ENCODE measurements around the gene ARHGAP23. TPM values are rescaled to one million over a fixed set of nuclear protein-coding genes. Genes with fewer than 3 reads are reported as not detected.

The ARHGAP23 gene
- total RNA-seq, 2 experiments from 2014 or later: 1.3 to 1.4 TPM

DNA sequence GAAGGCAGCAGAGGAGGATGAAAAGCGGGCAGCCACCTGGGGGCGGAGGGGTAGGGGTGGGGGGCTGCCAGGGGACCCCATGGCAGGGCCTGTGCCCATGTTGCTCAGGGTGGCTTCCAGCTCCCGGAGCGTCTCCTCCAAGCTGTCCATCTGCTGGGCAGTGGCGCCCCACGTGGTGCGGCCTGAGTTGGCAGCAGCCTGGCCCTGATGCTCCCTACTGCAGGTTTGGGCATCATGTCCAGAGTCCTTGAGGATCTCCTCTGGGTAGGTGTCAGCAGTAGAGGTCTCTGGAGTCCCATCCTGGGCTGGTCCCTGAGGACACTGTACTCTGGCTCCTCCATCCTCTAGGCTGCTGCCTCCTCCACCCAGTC lies 116.6 kb downstream of the ARHGAP23 start:
- H3K36me3 Mint-ChIP-seq: no peaks in the 10 kb centered on the region
- H3K4me3 Mint-ChIP-seq: no peak overlapping the region
- H3K27me3 Mint-ChIP-seq: peaks cover 24% of the 10 kb centered on the region
- no peaks in the 10 kb centered on the region for H3K9me3 Mint-ChIP-seq
- H3K4me1 Mint-ChIP-seq (ENCODE audit: low read depth): no peaks in the 10 kb centered on the region
- intact Hi-C loops (cut with micrococcal nuclease): no loop called here
- ChIA-PET POLR2A (no interaction called here), CTCF (interaction anchor here (1.2 to 1.8 kb wide), 2 partner anchors 9 to 13 kb away, joined by 3 to 5 read pairs; no protein-coding TSS in a partner anchor)
- no peak for DNase-seq
- H3K27ac Mint-ChIP-seq: no peak overlapping the region

DNA sequence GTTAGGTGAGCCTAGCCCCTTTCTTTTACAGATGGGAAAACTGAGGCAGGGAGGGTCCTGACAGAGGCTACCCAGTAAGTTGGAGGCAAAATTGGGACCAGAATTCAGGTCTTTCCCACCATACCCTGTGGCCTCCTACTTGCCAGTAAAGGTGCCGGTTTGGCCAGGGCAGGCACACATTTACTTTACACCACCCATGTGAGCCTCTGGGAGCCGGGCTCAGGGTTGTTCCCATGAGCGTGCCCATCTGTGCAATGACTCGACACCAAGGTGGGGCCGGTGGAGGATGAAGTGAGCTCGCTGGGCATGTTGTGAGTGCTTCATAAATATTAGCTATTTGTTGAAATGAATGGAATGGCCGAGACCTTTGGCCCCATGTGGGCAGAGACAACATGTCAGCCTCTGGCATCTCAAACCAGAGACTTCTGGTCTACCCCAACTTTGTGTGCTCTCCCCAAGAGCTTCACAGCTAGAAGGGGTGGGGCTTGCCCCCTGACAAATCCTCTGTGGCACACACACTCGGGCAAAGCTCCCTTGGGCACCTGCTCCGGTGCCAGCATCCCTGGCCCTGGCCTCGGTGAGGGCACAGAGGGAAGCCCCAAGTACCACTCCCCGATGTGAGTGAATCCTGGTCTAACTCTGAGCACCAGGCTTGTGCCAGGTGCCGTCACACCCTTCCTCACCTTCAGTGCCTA lies 117.4 kb downstream of the ARHGAP23 start:
- no peaks in the 10 kb centered on the region for H3K36me3 Mint-ChIP-seq
- DNase-seq: no peak
- ChIA-PET CTCF (interaction anchor here (1.5 to 1.8 kb wide), 2 partner anchors 8 to 12 kb away, joined by 3 to 5 read pairs; no protein-coding TSS in a partner anchor), POLR2A (no interaction called here)
- intact Hi-C loops (cut with micrococcal nuclease): no loop called here
- no peak overlapping the region for H3K27ac Mint-ChIP-seq
- no peaks in the 10 kb centered on the region for H3K9me3 Mint-ChIP-seq
- no peaks in the 10 kb centered on the region for H3K4me1 Mint-ChIP-seq (ENCODE audit: low read depth)
- H3K4me3 Mint-ChIP-seq: no peak overlapping the region
- H3K27me3 Mint-ChIP-seq: peaks cover 21% of the 10 kb centered on the region

DNA sequence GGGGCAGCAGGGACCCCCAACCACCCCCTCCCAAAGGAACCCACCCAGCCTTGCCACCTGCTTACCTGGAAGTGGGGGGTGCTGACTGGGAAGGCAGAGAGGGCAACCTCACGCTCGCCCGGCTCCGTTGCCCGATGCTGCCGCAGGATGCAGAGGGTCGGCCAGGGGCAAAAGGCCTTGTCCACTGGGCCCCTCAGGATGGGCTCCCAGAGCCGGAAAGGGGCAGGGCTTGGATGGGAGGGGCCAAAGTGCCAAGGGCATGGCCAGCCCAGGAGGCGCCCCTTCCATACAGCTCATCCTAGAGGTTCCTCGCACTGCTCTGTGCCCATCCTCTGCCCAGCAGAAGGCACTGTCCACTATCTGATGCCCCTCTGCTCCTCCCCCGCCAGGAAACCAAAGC lies 118.1 kb downstream of the ARHGAP23 start:
- ChIA-PET POLR2A (no interaction called here), CTCF (interaction anchor here (1.5 to 1.8 kb wide), 2 partner anchors 9 to 11 kb away, joined by 3 to 5 read pairs; no protein-coding TSS in a partner anchor)
- intact Hi-C loops (cut with micrococcal nuclease): no loop called here
- DNase-seq: no peak
- Mint-ChIP-seq H3K36me3 (no peaks in the 10 kb centered on the region), H3K27me3 (peaks cover 18% of the 10 kb centered on the region), H3K4me1 (ENCODE audit: low read depth) (no peaks in the 10 kb centered on the region), H3K9me3 (no peaks in the 10 kb centered on the region), H3K27ac (no peak overlapping the region), H3K4me3 (no peak overlapping the region)

DNA sequence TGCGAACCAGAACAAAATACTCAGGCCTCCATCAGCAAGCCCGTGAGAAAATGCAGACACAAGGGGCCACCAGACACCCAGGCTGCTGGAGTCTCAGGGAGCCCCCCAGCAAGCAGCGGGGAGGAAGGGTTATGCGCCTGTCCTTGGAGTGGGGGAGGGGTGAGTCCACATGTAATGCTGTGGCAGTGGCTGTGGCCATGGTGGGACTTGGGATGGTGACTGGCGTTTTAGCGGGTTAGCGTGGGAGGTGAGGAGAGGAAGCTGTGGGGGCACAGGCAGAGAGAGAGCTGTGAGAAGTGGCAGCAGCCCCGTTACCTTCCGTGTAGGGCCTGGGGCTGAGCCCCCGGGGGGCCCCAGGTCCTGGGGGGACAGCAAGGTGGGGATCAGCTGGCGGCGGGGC lies 119.2 kb downstream of the ARHGAP23 start:
- Mint-ChIP-seq H3K27me3 (peaks cover 15% of the 10 kb centered on the region), H3K9me3 (no peaks in the 10 kb centered on the region), H3K4me3 (no peak overlapping the region), H3K36me3 (no peaks in the 10 kb centered on the region), H3K4me1 (ENCODE audit: low read depth) (no peaks in the 10 kb centered on the region), H3K27ac (no peak overlapping the region)
- ChIA-PET CTCF (interaction anchor here (0.6 to 3.9 kb wide), 4 partner anchors 10 to 119 kb away, joined by 3 to 20 read pairs (median 4); no protein-coding TSS in a partner anchor), POLR2A (interaction anchor here (0.6 kb wide), 1 partner anchor 121 kb away, joined by 3 read pairs; no protein-coding TSS in a partner anchor)
- no peak for DNase-seq
- intact Hi-C loops (cut with micrococcal nuclease): no loop called here

DNA sequence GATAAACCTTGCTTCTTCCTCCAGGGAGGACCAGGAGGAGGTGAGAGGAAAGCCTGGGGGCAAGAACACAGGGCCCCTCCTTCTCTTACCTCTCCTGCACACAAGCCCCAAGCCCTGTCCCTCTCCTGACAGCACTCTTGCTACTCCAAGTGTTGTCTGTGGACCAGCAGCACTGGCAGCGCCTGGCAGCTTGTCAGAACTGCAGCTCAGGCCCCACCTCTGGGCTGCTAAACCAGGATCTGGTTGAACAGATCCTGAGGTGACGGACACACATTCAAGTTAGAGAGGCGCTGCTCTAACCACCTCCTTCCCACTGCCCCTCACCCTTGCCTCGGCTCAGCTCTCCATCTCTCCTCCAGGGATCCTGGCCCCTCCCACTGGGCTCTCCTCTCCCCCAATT lies 121.0 kb downstream of the ARHGAP23 start:
- intact Hi-C loops (cut with micrococcal nuclease): no loop called here
- no peak for DNase-seq
- ChIA-PET POLR2A (no interaction called here), CTCF (interaction anchor here (1.3 to 3.9 kb wide), 2 partner anchors 9 to 40 kb away, joined by 3 to 20 read pairs; no protein-coding TSS in a partner anchor)
- peaks cover 12% of the 10 kb centered on the region for H3K27me3 Mint-ChIP-seq
- H3K9me3 Mint-ChIP-seq: no peaks in the 10 kb centered on the region
- H3K36me3 Mint-ChIP-seq: no peaks in the 10 kb centered on the region
- H3K4me1 Mint-ChIP-seq (ENCODE audit: low read depth): no peaks in the 10 kb centered on the region
- H3K4me3 Mint-ChIP-seq: no peak overlapping the region
- H3K27ac Mint-ChIP-seq: no peak overlapping the region

DNA sequence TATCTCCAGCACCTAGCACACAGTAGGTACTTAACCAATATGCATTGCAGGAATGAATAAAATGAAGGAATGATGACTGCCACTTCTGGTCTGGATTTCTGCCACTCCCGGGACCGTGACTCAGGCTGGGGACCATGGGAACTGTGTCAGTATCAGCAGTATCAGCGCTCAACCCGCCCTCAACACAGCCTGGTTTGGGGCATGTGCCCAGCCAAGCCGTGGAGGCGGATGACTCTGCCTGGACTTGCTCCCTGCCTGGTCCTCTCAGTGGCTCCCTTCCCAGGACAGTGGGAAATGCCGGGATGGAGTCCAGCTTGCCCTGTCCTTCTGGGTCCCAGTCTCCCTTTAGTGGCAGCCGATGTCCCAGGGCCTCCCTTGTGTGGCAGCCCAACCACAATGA lies 122.4 kb downstream of the ARHGAP23 start:
- H3K9me3 Mint-ChIP-seq: no peaks in the 10 kb centered on the region
- intact Hi-C loops (cut with micrococcal nuclease): no loop called here
- H3K27ac Mint-ChIP-seq: no peak overlapping the region
- H3K4me1 Mint-ChIP-seq (ENCODE audit: low read depth): no peaks in the 10 kb centered on the region
- peaks cover 12% of the 10 kb centered on the region for H3K27me3 Mint-ChIP-seq
- H3K36me3 Mint-ChIP-seq: no peaks in the 10 kb centered on the region
- ChIA-PET CTCF (interaction anchor here (3.9 kb wide), 1 partner anchor 8 kb away, joined by 20 read pairs; no protein-coding TSS in a partner anchor), POLR2A (interaction anchor here (0.7 kb wide), 1 partner anchor 8 kb away, joined by 3 read pairs; no protein-coding TSS in a partner anchor)
- no peak overlapping the region for H3K4me3 Mint-ChIP-seq
- DNase-seq: no peak

DNA sequence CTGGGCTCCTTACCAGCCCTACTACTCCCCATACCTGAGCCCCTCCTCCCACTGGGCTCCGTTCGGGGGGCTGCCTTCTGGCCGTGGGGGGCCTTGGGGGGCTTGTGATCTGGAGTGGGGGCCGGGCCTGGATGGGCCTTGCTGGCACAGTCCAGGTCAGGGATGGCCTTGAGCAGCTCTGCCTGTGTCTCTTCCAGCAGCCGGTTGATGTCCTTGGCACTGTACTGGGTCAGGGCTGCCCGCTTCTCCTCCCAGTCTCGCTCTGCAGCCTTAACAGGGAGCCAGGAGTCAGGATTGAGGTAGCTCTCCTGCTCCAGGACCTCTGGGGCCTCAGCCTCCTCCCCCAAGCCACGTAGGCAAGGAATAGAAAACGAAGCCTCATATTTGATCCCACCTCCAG lies 122.9 kb downstream of the ARHGAP23 start:
- intact Hi-C loops (cut with micrococcal nuclease): no loop called here
- CTCF ChIA-PET: interaction anchor here (3.9 kb wide), 1 partner anchor 7 kb away, joined by 20 read pairs; no protein-coding TSS in a partner anchor

DNA sequence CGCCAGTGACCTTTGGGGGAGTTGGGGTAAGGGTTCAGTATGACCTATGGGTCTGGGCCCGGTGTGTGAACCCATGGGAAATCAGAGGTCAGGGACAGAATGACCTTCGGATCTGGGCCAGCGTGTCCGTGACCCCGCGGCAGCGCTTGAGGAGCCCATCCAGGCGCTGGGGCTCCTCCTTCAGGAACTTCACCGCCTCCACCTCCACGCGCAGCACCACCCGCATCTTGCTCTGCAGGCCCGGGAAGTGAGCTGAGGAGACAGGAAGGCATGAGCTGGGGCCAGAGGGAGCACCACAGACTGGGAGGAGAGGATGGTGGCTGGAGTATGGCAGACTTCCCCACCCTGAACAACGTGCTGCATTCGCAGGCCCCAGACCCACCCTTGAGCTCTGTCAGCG lies 124.1 kb downstream of the ARHGAP23 start:
- no peaks in the 10 kb centered on the region for H3K36me3 Mint-ChIP-seq
- H3K4me1 Mint-ChIP-seq (ENCODE audit: low read depth): no peaks in the 10 kb centered on the region
- H3K9me3 Mint-ChIP-seq: no peaks in the 10 kb centered on the region
- H3K27ac Mint-ChIP-seq: no peak overlapping the region
- ChIA-PET CTCF (interaction anchor here (1.4 to 9.5 kb wide), 2 partner anchors 53 to 112 kb away, joined by 3 to 302 read pairs; partner anchors contain the start of gene SRCIN1), POLR2A (no interaction called here)
- no peak for DNase-seq
- no peak overlapping the region for H3K4me3 Mint-ChIP-seq
- H3K27me3 Mint-ChIP-seq: peaks cover 4% of the 10 kb centered on the region
- intact Hi-C loops (cut with micrococcal nuclease): no loop called here

More for the DNA sequence above, 122.9 kb downstream of the ARHGAP23 start:
- no peak overlapping the region for H3K27ac Mint-ChIP-seq
- DNase-seq: no peak
- H3K4me1 Mint-ChIP-seq (ENCODE audit: low read depth): no peaks in the 10 kb centered on the region
- H3K27me3 Mint-ChIP-seq: peaks cover 12% of the 10 kb centered on the region
- H3K4me3 Mint-ChIP-seq: no peak overlapping the region
- no peaks in the 10 kb centered on the region for H3K9me3 Mint-ChIP-seq
- no peaks in the 10 kb centered on the region for H3K36me3 Mint-ChIP-seq
- POLR2A ChIA-PET: no interaction called here

DNA sequence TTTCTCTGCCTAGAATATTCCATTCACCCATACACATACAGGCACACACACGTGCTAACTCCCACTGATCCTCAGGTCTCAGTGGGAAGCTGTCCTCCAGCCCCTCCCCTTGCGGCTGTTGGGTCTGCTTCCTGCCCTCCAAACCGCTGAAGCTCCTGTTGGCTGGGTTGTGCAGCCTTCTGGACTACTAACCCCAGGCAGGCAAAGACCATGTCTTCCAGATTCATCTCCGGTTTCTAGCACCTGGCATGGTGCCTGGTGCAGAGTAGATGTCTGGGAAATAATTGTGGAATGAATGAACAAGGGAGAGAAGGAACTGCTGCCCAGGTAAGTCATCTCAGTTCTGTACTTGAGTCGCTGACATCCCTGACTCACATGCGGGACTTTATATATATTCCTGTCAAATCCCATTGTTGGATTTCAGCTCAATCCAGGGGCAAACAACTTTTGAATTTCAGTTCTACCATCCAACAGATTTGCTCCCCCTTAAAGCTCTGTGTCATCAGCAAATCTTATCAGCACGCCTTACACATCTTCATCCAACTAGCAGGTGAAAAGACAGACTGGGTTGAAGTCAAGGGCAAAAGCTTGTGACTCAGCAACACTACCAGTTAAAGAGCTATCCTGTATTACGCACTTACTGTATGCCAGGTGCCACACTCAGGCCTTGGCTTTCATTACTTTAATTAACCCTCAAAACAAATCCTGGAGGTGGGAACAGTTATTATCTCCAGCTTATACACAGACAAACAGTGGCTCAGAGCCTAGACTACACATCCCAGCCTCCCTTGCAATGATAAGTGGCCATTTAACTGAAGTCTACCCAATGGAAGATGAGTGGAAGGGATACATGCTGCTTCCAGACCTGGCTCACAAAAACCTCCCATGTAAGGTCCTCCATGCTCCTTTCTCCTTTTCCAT lies 126.4 kb downstream of the ARHGAP23 start:
- intact Hi-C loops (cut with micrococcal nuclease): loop anchor here (5.0 kb wide), 2 partner anchors 178 to 198 kb away; partner anchors contain the start of genes CISD3 and PSMB3
- peaks cover 2% of the 10 kb centered on the region for H3K27me3 Mint-ChIP-seq
- no peak for DNase-seq
- no peak overlapping the region for H3K27ac Mint-ChIP-seq
- CTCF ChIA-PET: interaction anchor here (1.1 to 9.5 kb wide), 6 partner anchors 17 to 110 kb away, joined by 3 to 302 read pairs (median 5); no protein-coding TSS in a partner anchor
- H3K9me3 Mint-ChIP-seq: no peaks in the 10 kb centered on the region
- POLR2A ChIA-PET: no interaction called here
- H3K4me1 Mint-ChIP-seq (ENCODE audit: low read depth): peaks cover 16% of the 10 kb centered on the region
- H3K4me3 Mint-ChIP-seq: no peak overlapping the region
- H3K36me3 Mint-ChIP-seq: no peaks in the 10 kb centered on the region

DNA sequence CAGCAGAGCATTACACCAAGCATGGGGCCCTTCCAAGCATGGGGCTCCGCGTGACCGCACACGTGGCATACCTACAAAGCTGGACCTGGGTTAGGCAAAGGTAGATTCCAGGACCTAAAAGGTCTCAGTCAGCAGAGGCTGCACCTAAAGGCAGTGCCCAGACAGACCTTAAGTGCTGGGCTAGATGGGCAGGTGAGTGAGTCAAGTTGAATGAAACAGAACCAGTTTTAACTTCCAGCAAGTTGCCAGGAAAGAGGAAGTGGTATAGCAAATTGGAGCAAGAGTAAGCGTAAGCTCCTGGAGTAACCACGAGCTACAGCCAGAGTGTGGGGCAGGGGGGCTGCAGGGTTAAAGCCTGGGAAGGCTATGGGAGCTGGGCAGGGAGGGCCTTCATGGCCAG lies 128.0 kb downstream of the ARHGAP23 start:
- H3K27me3 Mint-ChIP-seq: peaks cover 12% of the 10 kb centered on the region
- no peak for DNase-seq
- intact Hi-C loops (cut with micrococcal nuclease): loop anchor here (5.0 kb wide), 2 partner anchors 176 to 196 kb away; partner anchors contain the start of genes CISD3 and PSMB3
- H3K4me1 Mint-ChIP-seq (ENCODE audit: low read depth): peaks cover 18% of the 10 kb centered on the region
- H3K27ac Mint-ChIP-seq: no peak overlapping the region
- no peaks in the 10 kb centered on the region for H3K36me3 Mint-ChIP-seq
- no peaks in the 10 kb centered on the region for H3K9me3 Mint-ChIP-seq
- CTCF ChIA-PET: interaction anchor here (1.0 to 9.5 kb wide), 4 partner anchors 27 to 108 kb away, joined by 3 to 302 read pairs (median 101); no protein-coding TSS in a partner anchor
- POLR2A ChIA-PET: no interaction called here
- no peak overlapping the region for H3K4me3 Mint-ChIP-seq

DNA sequence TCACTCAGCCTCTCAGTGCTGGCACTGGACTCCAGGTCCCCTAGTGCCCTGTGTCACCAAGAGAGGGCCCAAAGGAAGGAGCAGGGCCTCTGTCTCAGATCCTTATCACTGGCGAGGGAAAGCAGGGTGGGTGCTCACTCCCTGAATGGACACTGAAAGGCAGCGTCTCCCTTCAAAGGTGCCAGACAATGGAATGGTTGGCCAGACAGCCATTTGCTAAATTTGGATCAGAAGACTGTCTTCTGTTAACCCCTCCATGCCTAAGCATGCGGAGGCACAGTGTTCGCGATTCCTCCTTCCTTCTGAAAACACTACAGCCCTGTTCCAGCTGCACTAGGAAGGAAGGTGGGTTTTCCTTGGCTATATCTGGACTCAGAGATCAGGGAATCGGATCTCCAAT lies 129.1 kb downstream of the ARHGAP23 start:
- H3K4me3 Mint-ChIP-seq: no peak overlapping the region
- no peaks in the 10 kb centered on the region for H3K36me3 Mint-ChIP-seq
- intact Hi-C loops (cut with micrococcal nuclease): loop anchor here (5.0 kb wide), 2 partner anchors 175 to 195 kb away; partner anchors contain the start of genes CISD3 and PSMB3
- peaks cover 14% of the 10 kb centered on the region for H3K27me3 Mint-ChIP-seq
- H3K9me3 Mint-ChIP-seq: no peaks in the 10 kb centered on the region
- peaks cover 20% of the 10 kb centered on the region for H3K4me1 Mint-ChIP-seq (ENCODE audit: low read depth)
- DNase-seq: no peak
- CTCF ChIA-PET: interaction anchor here (0.6 to 9.5 kb wide), 40 partner anchors 8 to 426 kb away, joined by 3 to 302 read pairs (median 5); partner anchors contain the start of genes CISD3, EPOP, PSMB3 and SRCIN1
- no peak overlapping the region for H3K27ac Mint-ChIP-seq
- POLR2A ChIA-PET: interaction anchor here (2.5 kb wide), 1 partner anchor 25 kb away, joined by 9 read pairs; no protein-coding TSS in a partner anchor
